Measurements from ENCODE around the gene ALPK1. TPM values are rescaled to one million over a fixed set of nuclear protein-coding genes. Genes with fewer than 3 reads are reported as not detected.

The ALPK1 gene
- total and polyA plus RNA-seq, 2 experiments from 2014 or later: 0.10 to 0.49 TPM

GRCh38 chr4:112352736-112353135, 55.6 kb downstream of the ALPK1 start:
- Histone ChIP-seq H3K9me2 (ENCODE audit: insufficient read depth) (no peaks in the 10 kb centered on the region), H3K4me2 (no peak overlapping the region), H3K27ac (ENCODE audit: low read depth) (no peak overlapping the region), H3K27me3 (ENCODE audit: insufficient read depth) (no peaks in the 10 kb centered on the region), H3K4me3 (no peak overlapping the region), H4K20me1 (replicated peaks; ENCODE audit: insufficient read depth) (no peaks in the 10 kb centered on the region), H3K4me1 (ENCODE audit: insufficient read depth) (no peaks in the 10 kb centered on the region), H3K79me2 (replicated peaks; ENCODE audit: insufficient read depth) (no peaks in the 10 kb centered on the region), H3K36me3 (ENCODE audit: insufficient read depth) (no peaks in the 10 kb centered on the region; the same call in 1 of the 2 replicates), H3F3A (replicated peaks; ENCODE audit: low read depth) (no peaks in the 10 kb centered on the region; the same call in 1 of the 2 replicates), H2AFZ (no peak overlapping the region)
- no peaks in the 10 kb centered on the region; the same call in 2 of the 3 replicates for H3K36me3 Mint-ChIP-seq (ENCODE audit: low read depth)
- DNase-seq (ENCODE audit: low spot score): no peak
- no peak for ATAC-seq
- TF ChIP-seq, protein P1, sequence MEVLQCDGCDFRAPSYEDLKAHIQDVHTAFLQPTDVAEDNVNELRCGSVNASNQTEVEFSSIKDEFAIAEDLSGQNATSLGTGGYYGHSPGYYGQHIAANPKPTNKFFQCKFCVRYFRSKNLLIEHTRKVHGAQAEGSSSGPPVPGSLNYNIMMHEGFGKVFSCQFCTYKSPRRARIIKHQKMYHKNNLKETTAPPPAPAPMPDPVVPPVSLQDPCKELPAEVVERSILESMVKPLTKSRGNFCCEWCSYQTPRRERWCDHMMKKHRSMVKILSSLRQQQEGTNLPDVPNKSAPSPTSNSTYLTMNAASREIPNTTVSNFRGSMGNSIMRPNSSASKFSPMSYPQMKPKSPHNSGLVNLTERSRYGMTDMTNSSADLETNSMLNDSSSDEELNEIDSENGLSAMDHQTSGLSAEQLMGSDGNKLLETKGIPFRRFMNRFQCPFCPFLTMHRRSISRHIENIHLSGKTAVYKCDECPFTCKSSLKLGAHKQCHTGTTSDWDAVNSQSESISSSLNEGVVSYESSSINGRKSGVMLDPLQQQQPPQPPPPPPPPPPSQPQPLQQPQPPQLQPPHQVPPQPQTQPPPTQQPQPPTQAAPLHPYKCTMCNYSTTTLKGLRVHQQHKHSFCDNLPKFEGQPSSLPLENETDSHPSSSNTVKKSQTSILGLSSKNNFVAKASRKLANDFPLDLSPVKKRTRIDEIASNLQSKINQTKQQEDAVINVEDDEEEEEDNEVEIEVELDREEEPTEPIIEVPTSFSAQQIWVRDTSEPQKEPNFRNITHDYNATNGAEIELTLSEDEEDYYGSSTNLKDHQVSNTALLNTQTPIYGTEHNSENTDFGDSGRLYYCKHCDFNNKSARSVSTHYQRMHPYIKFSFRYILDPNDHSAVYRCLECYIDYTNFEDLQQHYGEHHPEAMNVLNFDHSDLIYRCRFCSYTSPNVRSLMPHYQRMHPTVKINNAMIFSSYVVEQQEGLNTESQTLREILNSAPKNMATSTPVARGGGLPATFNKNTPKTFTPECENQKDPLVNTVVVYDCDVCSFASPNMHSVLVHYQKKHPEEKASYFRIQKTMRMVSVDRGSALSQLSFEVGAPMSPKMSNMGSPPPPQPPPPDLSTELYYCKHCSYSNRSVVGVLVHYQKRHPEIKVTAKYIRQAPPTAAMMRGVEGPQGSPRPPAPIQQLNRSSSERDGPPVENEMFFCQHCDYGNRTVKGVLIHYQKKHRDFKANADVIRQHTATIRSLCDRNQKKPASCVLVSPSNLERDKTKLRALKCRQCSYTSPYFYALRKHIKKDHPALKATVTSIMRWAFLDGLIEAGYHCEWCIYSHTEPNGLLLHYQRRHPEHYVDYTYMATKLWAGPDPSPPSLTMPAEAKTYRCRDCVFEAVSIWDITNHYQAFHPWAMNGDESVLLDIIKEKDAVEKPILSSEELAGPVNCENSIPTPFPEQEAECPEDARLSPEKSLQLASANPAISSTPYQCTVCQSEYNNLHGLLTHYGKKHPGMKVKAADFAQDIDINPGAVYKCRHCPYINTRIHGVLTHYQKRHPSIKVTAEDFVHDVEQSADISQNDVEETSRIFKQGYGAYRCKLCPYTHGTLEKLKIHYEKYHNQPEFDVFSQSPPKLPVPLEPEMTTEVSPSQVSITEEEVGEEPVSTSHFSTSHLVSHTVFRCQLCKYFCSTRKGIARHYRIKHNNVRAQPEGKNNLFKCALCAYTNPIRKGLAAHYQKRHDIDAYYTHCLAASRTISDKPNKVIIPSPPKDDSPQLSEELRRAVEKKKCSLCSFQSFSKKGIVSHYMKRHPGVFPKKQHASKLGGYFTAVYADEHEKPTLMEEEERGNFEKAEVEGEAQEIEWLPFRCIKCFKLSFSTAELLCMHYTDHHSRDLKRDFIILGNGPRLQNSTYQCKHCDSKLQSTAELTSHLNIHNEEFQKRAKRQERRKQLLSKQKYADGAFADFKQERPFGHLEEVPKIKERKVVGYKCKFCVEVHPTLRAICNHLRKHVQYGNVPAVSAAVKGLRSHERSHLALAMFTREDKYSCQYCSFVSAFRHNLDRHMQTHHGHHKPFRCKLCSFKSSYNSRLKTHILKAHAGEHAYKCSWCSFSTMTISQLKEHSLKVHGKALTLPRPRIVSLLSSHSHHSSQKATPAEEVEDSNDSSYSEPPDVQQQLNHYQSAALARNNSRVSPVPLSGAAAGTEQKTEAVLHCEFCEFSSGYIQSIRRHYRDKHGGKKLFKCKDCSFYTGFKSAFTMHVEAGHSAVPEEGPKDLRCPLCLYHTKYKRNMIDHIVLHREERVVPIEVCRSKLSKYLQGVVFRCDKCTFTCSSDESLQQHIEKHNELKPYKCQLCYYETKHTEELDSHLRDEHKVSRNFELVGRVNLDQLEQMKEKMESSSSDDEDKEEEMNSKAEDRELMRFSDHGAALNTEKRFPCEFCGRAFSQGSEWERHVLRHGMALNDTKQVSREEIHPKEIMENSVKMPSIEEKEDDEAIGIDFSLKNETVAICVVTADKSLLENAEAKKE (CRISPR knock-in tag; IDR thresholded peaks at IDR 0.05): no peak
- no peak for TF ChIP-seq EZH2phosphoT487 (IDR thresholded peaks at IDR 0.05; ENCODE audit: unreplicated experiment)
- no peak for TF ChIP-seq JUNB (IDR thresholded peaks at IDR 0.05; ENCODE audit: unreplicated experiment)
- no peak for TF ChIP-seq STAT1 (IDR thresholded peaks at IDR 0.05; ENCODE audit: unreplicated experiment)
- TF ChIP-seq EZH2 (IDR thresholded peaks at IDR 0.05; ENCODE audit: low read depth, unreplicated experiment): no peak
- TF ChIP-seq ZNF331 (CRISPR knock-in tag; IDR thresholded peaks at IDR 0.05; ENCODE audit: low read depth): no peak
- TF ChIP-seq, protein P2, sequence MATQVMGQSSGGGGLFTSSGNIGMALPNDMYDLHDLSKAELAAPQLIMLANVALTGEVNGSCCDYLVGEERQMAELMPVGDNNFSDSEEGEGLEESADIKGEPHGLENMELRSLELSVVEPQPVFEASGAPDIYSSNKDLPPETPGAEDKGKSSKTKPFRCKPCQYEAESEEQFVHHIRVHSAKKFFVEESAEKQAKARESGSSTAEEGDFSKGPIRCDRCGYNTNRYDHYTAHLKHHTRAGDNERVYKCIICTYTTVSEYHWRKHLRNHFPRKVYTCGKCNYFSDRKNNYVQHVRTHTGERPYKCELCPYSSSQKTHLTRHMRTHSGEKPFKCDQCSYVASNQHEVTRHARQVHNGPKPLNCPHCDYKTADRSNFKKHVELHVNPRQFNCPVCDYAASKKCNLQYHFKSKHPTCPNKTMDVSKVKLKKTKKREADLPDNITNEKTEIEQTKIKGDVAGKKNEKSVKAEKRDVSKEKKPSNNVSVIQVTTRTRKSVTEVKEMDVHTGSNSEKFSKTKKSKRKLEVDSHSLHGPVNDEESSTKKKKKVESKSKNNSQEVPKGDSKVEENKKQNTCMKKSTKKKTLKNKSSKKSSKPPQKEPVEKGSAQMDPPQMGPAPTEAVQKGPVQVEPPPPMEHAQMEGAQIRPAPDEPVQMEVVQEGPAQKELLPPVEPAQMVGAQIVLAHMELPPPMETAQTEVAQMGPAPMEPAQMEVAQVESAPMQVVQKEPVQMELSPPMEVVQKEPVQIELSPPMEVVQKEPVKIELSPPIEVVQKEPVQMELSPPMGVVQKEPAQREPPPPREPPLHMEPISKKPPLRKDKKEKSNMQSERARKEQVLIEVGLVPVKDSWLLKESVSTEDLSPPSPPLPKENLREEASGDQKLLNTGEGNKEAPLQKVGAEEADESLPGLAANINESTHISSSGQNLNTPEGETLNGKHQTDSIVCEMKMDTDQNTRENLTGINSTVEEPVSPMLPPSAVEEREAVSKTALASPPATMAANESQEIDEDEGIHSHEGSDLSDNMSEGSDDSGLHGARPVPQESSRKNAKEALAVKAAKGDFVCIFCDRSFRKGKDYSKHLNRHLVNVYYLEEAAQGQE (IDR thresholded peaks at IDR 0.05; ENCODE audit: unreplicated experiment): no peak
- TF ChIP-seq ETS1 (IDR thresholded peaks at IDR 0.05): no peak
- no peaks in the 10 kb centered on the region; the same call in 2 of the 3 replicates for H3K9me3 Mint-ChIP-seq
- H3K4me3 Mint-ChIP-seq: no peak overlapping the region
- peaks cover 15% of the 10 kb centered on the region for H3K27me3 Mint-ChIP-seq (ENCODE audit: insufficient read depth, low read depth, poor library complexity)
- H3K4me1 Mint-ChIP-seq: peaks cover 8% of the 10 kb centered on the region
- no peak overlapping the region for H3K27ac Mint-ChIP-seq

All from GM23338 (cell line).